ENCODE measurements around the gene ODAD4.

Gene ODAD4

GRCh38 chr17:41968676-41969075, 38.3 kb downstream of the ODAD4 start:
- no peak for ATAC-seq
- TF ChIP-seq POU6F1 (CRISPR knock-in tag; IDR thresholded peaks at IDR 0.05; ENCODE audit: borderline replicate concordance, low read depth) (no peak), BACH2 (CRISPR knock-in tag; IDR thresholded peaks at IDR 0.05; ENCODE audit: borderline replicate concordance) (no peak), SNAI2 (CRISPR knock-in tag; IDR thresholded peaks at IDR 0.05) (no peak), ZNF70 (CRISPR knock-in tag; IDR thresholded peaks at IDR 0.05) (no peak), CSDC2 (CRISPR knock-in tag; IDR thresholded peaks at IDR 0.05) (no peak), GLIS3 (CRISPR knock-in tag; IDR thresholded peaks at IDR 0.05) (no peak), ZFP30 (CRISPR knock-in tag; IDR thresholded peaks at IDR 0.05) (no peak), OSR1 (CRISPR knock-in tag; IDR thresholded peaks at IDR 0.05) (no peak), CSRNP3 (CRISPR knock-in tag; IDR thresholded peaks at IDR 0.05) (no peak), ARNTL (CRISPR knock-in tag; IDR thresholded peaks at IDR 0.05; ENCODE audit: borderline replicate concordance, low read depth) (no peak), PATZ1 (CRISPR knock-in tag; IDR thresholded peaks at IDR 0.05; ENCODE audit: borderline replicate concordance) (no peak), PPARA (CRISPR knock-in tag; IDR thresholded peaks at IDR 0.05; ENCODE audit: borderline replicate concordance) (no peak), TCF4 (CRISPR knock-in tag; IDR thresholded peaks at IDR 0.05; ENCODE audit: borderline replicate concordance) (no peak), RARB (CRISPR knock-in tag; IDR thresholded peaks at IDR 0.05) (no peak), ESRRG (CRISPR knock-in tag; IDR thresholded peaks at IDR 0.05) (no peak), ZC3H10 (CRISPR knock-in tag; IDR thresholded peaks at IDR 0.05) (no peak), ZNF8 (CRISPR knock-in tag; IDR thresholded peaks at IDR 0.05) (no peak), TOX (CRISPR knock-in tag; IDR thresholded peaks at IDR 0.05; ENCODE audit: borderline replicate concordance) (no peak)

GRCh38 chr17:41970901-41971331, 40.5 kb downstream of the ODAD4 start:
- ATAC-seq, result no peak
- TF ChIP-seq ZFP3 (CRISPR knock-in tag; IDR thresholded peaks at IDR 0.05) (no peak), CSRNP3 (CRISPR knock-in tag; IDR thresholded peaks at IDR 0.05) (no peak), RARB (CRISPR knock-in tag; IDR thresholded peaks at IDR 0.05) (no peak), TSHZ2 (CRISPR knock-in tag; IDR thresholded peaks at IDR 0.05) (no peak), ESRRG (CRISPR knock-in tag; IDR thresholded peaks at IDR 0.05) (no peak), PPARA (CRISPR knock-in tag; IDR thresholded peaks at IDR 0.05; ENCODE audit: borderline replicate concordance) (no peak)

- ATAC-seq, result no peak
- no peak for TF ChIP-seq CSRNP3 (CRISPR knock-in tag; IDR thresholded peaks at IDR 0.05)
- no peak for TF ChIP-seq ESRRG (CRISPR knock-in tag; IDR thresholded peaks at IDR 0.05)
- TF ChIP-seq CSDC2 (CRISPR knock-in tag; IDR thresholded peaks at IDR 0.05), result no peak
- no peak for TF ChIP-seq ZFP3 (CRISPR knock-in tag; IDR thresholded peaks at IDR 0.05)
- TF ChIP-seq TSHZ2 (CRISPR knock-in tag; IDR thresholded peaks at IDR 0.05), result no peak
- no peak for TF ChIP-seq ZNF70 (CRISPR knock-in tag; IDR thresholded peaks at IDR 0.05)
- no peak for TF ChIP-seq ZC3H10 (CRISPR knock-in tag; IDR thresholded peaks at IDR 0.05)
- no peak for TF ChIP-seq PATZ1 (CRISPR knock-in tag; IDR thresholded peaks at IDR 0.05; ENCODE audit: borderline replicate concordance)
Measured at GRCh38 chr17:41971721-41972523, 41.5 kb downstream of the ODAD4 start.
